Colonic mucosa (tissue), 4 donors: ENCODE data around the gene PNPLA7. TPM values are rescaled to one million over a fixed set of nuclear protein-coding genes. Genes with fewer than 3 reads are reported as not detected.

Source experiments
- DNase-seq: peaks from one replicate; pipeline ENCODE4 v3.0.0-alpha.2; 2020
- H3K27ac ChIP-seq: fragments of 200-600 bp; one replicate; pipeline ENCODE4 v1.8.0; 2021
- H3K27me3 ChIP-seq: fragments of 200-600 bp; one replicate; pipeline ENCODE4 v1.8.0; 2021
- H3K36me3 ChIP-seq: fragments of 200-600 bp; one replicate; pipeline ENCODE4 v1.8.0; 2021
- H3K4me1 ChIP-seq: fragments of 200-600 bp; one replicate; pipeline ENCODE4 v1.8.0; 2021; ENCODE audit warnings: mild to moderate bottlenecking
- H3K4me3 ChIP-seq: fragments of 200-600 bp; one replicate; pipeline ENCODE4 v1.8.0; 2021
- H3K9ac ChIP-seq, 2 donors: one replicate each; pipeline ENCODE4 v1.7.0; 2013; ENCODE audit warnings: control low read depth in 2 of 2, low read depth in 2 of 2, low read length in 2 of 2
- H3K9me3 ChIP-seq: fragments of 200-600 bp; one replicate; pipeline ENCODE4 v1.8.0; 2021
- intact Hi-C: fragments of 100-400 bp; cut with DNase I; formaldehyde crosslinking; loops from one replicate; pipeline ENCODE4 v1.14.1; 2022
- total RNA-seq, 2 donors: library from RNA; stranded (reverse); fragmentation: NEBNext Ultra II Directional in 1 of 2; extraction: Animal tissue kit (Norgen Biotek cat#: 25700) in 1 of 2; gene quantifications; one replicate each; pipeline ENCODE4 v1.2.1, GENCODE V29; 2021
- TF ChIP-seq, protein P1 (sequence below): fragments of 200-600 bp; IDR thresholded peaks from one replicate; pipeline ENCODE4 v1.8.0; 2022; ENCODE audit warnings: antibody characterized with exemption, mild to moderate bottlenecking
- donor health status: healthy.
- donor health status: DM: no; HTN: no; CAD: no.
- donor health status: DM: no; HTN: no; CAD: no.

The PNPLA7 gene
- total RNA-seq, 2 donors from 2014 or later: 6.1 to 7.1 TPM

DNA sequence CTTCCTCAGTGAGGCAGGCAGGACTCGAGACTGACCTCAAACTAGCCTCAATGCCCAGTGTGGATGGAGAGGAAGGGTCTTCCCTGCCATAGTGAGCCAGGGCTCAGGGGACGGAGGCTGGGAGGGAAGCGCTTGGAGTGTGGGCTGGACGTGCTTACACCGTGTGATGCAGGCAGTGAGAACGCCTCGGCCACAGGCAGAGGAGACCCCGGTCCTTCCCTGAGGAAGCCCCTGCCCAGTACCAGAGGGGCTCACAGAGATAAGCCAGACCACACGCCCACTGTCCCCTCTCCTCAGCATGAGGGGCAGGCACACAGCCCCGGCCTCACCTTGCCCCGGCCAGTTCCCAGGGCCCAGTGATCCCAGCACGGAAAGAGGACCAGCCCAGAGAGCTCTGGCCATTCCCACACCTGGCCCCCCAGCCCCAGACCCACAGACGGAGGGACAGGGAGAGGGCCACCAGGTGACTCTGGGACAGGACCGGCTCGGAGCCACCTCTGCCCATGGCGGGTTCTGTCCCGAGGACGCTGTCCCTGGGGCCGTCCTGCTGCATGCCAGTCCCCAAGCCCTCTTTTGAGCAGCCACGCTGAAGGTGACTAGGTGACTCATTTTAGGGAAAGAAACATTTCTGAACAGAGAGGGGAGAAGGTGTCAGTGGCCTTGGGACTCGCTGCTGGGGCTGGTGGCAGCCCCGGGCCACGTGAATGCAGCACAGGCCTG, 85.0 kb downstream of the PNPLA7 start:
- H3K4me1 ChIP-seq: no peaks in the 10 kb centered on the region
- H3K27me3 ChIP-seq: no peaks in the 10 kb centered on the region
- DNase-seq: no peak
- H3K36me3 ChIP-seq: no peaks in the 10 kb centered on the region
- no peak overlapping the region for H3K27ac ChIP-seq
- TF ChIP-seq, protein P1, sequence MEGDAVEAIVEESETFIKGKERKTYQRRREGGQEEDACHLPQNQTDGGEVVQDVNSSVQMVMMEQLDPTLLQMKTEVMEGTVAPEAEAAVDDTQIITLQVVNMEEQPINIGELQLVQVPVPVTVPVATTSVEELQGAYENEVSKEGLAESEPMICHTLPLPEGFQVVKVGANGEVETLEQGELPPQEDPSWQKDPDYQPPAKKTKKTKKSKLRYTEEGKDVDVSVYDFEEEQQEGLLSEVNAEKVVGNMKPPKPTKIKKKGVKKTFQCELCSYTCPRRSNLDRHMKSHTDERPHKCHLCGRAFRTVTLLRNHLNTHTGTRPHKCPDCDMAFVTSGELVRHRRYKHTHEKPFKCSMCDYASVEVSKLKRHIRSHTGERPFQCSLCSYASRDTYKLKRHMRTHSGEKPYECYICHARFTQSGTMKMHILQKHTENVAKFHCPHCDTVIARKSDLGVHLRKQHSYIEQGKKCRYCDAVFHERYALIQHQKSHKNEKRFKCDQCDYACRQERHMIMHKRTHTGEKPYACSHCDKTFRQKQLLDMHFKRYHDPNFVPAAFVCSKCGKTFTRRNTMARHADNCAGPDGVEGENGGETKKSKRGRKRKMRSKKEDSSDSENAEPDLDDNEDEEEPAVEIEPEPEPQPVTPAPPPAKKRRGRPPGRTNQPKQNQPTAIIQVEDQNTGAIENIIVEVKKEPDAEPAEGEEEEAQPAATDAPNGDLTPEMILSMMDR: no peak
- no peak overlapping the region for H3K4me3 ChIP-seq
- H3K9ac ChIP-seq: no peak overlapping the region
- intact Hi-C loops: no loop called here
- no peaks in the 10 kb centered on the region for H3K9me3 ChIP-seq

DNA sequence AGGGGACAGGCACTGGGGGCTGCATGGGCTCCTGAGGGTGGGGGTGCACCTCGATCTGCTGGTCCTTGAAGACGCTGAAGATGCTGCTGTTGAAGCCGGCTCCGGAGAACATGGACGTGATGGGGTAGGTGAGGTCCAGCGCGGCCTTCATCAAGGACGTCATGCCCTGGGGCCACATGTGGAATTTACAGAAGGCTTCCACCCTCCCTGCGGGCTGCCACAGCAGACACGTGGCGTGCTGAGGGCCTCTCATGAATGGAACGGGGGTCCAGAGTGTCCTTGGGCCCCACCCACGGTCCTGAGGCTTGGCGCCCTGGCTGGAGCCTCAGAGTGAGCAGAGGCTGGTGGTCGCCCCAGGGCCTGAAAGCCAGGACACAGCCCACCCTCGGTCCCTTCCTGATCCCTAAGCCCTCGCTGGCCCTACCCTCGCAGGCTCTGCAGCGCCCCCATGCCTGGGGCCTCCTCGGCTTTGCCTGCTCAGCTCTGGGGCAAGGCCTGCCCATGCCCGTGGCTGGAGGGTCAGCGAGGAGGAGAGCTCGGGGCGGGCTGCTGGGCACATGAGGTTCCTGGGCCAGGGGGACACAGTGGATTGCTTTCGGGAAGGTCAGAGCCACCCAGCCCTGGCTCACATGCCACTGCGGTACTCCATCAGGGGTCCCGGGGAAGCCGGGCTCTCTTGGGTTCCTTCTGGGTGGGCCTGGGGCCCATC, 85.8 kb downstream of the PNPLA7 start:
- H3K9me3 ChIP-seq: no peaks in the 10 kb centered on the region
- H3K4me1 ChIP-seq: no peaks in the 10 kb centered on the region
- no peak overlapping the region for H3K27ac ChIP-seq
- H3K27me3 ChIP-seq: no peaks in the 10 kb centered on the region
- H3K9ac ChIP-seq: no peak overlapping the region
- no peak for DNase-seq
- intact Hi-C loops: no loop called here
- H3K36me3 ChIP-seq: no peaks in the 10 kb centered on the region
- no peak overlapping the region for H3K4me3 ChIP-seq
- TF ChIP-seq, protein P1: no peak

DNA sequence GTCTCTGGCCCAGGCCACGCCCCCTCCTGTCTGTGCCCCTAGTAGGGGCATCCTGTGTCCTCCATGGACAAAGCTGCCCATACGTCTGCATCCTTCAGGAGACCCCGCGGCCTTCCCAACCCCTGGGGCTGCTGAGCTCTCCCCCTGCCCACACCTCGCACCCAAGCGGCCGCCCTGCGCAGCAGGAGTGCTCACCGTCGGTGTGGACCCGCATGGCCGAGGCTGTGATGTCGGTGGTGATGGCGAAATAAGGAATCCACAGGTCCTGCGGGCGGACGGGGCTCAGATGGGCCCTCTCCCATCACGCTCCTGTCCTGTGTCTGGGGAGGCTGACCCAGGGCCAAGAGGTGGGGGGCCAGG, 86.3 kb downstream of the PNPLA7 start:
- DNase-seq: no peak
- TF ChIP-seq, protein P1: no peak
- H3K9me3 ChIP-seq: no peaks in the 10 kb centered on the region

DNA sequence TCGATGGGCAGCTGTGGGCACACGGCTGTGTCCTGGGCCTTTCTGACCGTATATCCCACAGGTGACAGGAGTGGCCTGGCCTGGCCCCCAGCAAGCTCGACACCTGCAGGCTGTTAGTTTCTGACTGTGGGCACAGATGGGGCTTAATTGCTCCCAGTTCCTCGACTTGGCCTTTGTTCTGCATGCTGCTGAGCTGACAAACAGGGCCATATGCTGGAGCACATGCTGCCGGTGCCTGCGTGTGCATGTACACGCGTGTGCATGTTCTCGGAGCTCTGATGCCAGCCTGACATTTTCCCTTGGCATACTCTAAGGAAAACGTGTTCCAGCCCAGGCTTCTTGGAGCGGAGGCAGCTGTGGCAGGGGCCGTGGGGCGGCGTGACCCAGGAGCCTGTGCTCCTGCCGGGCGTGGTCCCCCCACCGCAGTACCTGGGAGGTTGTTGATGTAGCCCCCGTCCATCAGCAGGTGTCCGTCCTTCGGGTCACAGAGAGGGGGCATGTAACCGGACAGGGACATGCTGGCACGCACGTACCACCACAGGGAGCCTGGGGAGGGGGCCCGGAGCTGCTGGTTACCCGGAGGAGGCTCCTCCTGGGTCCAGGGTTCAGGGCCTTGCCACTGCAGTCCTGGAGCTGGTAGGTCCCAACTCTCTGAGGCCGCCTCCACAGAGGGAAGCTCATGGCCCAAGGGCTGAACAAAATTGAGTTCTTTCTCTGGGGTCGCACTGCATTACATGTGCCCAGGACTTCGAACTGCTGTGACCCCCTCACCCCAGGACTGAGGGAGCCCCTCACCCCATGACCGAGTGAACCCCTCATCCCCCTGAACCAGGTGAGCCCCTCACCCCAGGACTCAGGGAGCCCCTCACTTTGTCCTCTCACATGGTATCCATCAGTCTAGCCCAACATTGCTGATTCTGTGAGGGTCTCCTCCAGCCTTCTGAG, 86.9 kb downstream of the PNPLA7 start:
- Histone ChIP-seq H3K27me3 (no peaks in the 10 kb centered on the region), H3K4me3 (no peak overlapping the region), H3K4me1 (peaks cover 4% of the 10 kb centered on the region), H3K27ac (no peak overlapping the region), H3K36me3 (no peaks in the 10 kb centered on the region), H3K9me3 (no peaks in the 10 kb centered on the region), H3K9ac (no peak overlapping the region)
- intact Hi-C loops: no loop called here
- DNase-seq: no peak
- TF ChIP-seq, protein P1: no peak

More for the DNA sequence above, 86.3 kb downstream of the PNPLA7 start:
- Histone ChIP-seq H3K36me3 (no peaks in the 10 kb centered on the region), H3K27me3 (no peaks in the 10 kb centered on the region), H3K4me1 (no peaks in the 10 kb centered on the region), H3K27ac (no peak overlapping the region), H3K9ac (no peak overlapping the region), H3K4me3 (no peak overlapping the region)
- intact Hi-C loops: no loop called here

DNA sequence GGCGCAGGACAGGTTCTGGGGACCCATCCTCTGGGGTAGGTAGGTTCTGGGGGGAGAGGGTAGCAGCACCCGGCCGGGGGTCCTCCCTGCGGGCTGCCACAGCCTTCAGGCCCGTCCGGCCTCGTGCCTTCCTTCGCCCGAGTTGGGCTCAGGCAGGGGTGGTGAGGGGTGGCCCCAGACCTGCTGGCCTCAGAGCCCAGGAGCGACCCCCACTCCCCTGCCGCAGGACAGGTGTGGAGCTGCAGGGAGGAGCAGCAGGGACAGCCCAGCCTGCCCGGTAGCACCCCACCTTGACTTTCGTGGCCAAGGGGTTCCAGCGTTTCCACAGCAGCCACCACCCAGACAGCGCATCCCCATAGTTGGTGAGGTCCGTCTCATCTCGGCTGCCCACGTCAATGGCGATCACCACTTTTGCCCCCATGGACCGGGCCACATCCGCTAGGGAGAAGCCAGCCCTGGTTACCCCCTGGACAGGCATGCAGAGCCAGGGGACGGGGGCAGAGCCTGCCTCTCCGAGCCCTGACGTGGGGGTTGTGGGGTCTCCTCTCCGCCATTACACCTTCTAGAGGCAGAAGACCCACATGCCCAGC, 87.7 kb downstream of the PNPLA7 start:
- intact Hi-C loops: no loop called here
- Histone ChIP-seq H3K9ac (peak overlapping the region in 1 of 2 donors; percentile 24), H3K27ac (no peak overlapping the region), H3K9me3 (no peaks in the 10 kb centered on the region), H3K27me3 (no peaks in the 10 kb centered on the region), H3K4me1 (peaks cover 6% of the 10 kb centered on the region), H3K4me3 (no peak overlapping the region), H3K36me3 (no peaks in the 10 kb centered on the region)
- TF ChIP-seq, protein P1: no peak
- no peak for DNase-seq
